ENCODE data around the gene MCU.
"Not testable (repeated sequence)": the region's sequence is repeated elsewhere in the genome, so short reads cannot be mapped to it uniquely, and the experiment has no call there.

Gene MCU

GRCh38 chr10:72688208-72688651, 3.7 kb upstream of the MCU start:
- no peak for DNase-seq

- peak; percentile 71 for DNase-seq
Measured at GRCh38 chr10:72689660-72690059, 2.3 kb upstream of the MCU start.

- DNase-seq, result peak; percentile 18
Measured at GRCh38 chr10:72690071-72690755, 1.7 kb upstream of the MCU start.

- DNase-seq, result no peak
Measured at GRCh38 chr10:72691470-72691862, 477 bp upstream of the MCU start.

GRCh38 chr10:72692744-72692993, 726 bp downstream of the MCU start:
- no peak for DNase-seq

- peak; percentile 37 for DNase-seq
Measured at GRCh38 chr10:72692994-72693781, 1.2 kb downstream of the MCU start.

GRCh38 chr10:72694476-72695369, 2.8 kb downstream of the MCU start:
- peak; percentile 77 for DNase-seq

- DNase-seq, result no peak
Measured at GRCh38 chr10:72695496-72695895, 3.6 kb downstream of the MCU start.

GRCh38 chr10:72697716-72698115, 5.8 kb downstream of the MCU start:
- peak; percentile 7 for DNase-seq

- not testable (repeated sequence) for DNase-seq
Measured at GRCh38 chr10:72702465-72702864, 10.5 kb downstream of the MCU start.

- peak; percentile 18 for DNase-seq
Measured at GRCh38 chr10:72702868-72703581, 11.1 kb downstream of the MCU start.

GRCh38 chr10:72704117-72704516, 12.2 kb downstream of the MCU start:
- DNase-seq, result no peak

- DNase-seq, result peak; percentile 40
Measured at GRCh38 chr10:72709041-72709440, 17.1 kb downstream of the MCU start.

GRCh38 chr10:72712136-72712535, 20.2 kb downstream of the MCU start:
- DNase-seq, result peak; percentile 17

- DNase-seq, result no peak
Measured at GRCh38 chr10:72719941-72720592, 28.1 kb downstream of the MCU start.

GRCh38 chr10:72720814-72721660, 29.1 kb downstream of the MCU start:
- no peak for DNase-seq

- no peak for DNase-seq
Measured at GRCh38 chr10:72727130-72727529, 35.2 kb downstream of the MCU start.

- no peak for DNase-seq
Measured at GRCh38 chr10:72728462-72728861, 36.5 kb downstream of the MCU start.

- DNase-seq, result peak; percentile 14
Measured at GRCh38 chr10:72729528-72729927, 37.6 kb downstream of the MCU start.

- DNase-seq, result no peak
Measured at GRCh38 chr10:72730479-72730878, 38.5 kb downstream of the MCU start.

- no peak for DNase-seq
Measured at GRCh38 chr10:72731916-72732419, 40.0 kb downstream of the MCU start.
